Esophagus muscularis mucosa (tissue), 4 donors: Measurements from ENCODE around the gene CRYBB1.

Experiments
- CTCF ChIP-seq, 3 experiments: fragments of 200-600 bp in 2 of 3; fragments of 450-650 bp in 1 of 3; sonication (generic) in 2 of 3; IDR thresholded peaks; one replicate each; pipeline ENCODE4 v1.5.1; 2017 to 2019; ENCODE audit warnings: antibody characterized with exemption in 3 of 3, mild to moderate bottlenecking in 2 of 3, moderate library complexity in 1 of 3
- EP300 ChIP-seq: sonication (generic); formaldehyde crosslinking; IDR thresholded peaks from one replicate; pipeline ENCODE4 v1.6.1; 2017; ENCODE audit warnings: antibody characterized with exemption
- POLR2A ChIP-seq: fragments of 450-650 bp; IDR thresholded peaks from one replicate; pipeline ENCODE4 v1.6.1; 2017; ENCODE audit warnings: antibody characterized with exemption, moderate library complexity, mild to moderate bottlenecking, low read depth
- POLR2AphosphoS5 ChIP-seq, 2 donors: sonication (generic); formaldehyde crosslinking; IDR thresholded peaks; one replicate each; pipeline ENCODE4 v1.6.1; 2017; ENCODE audit warnings: antibody characterized with exemption in 2 of 2

GRCh38 chr22:26616650-26617049 lies 1.2 kb downstream of the CRYBB1 start:
- TF ChIP-seq POLR2A (no peak), CTCF (IDR thresholded peaks at IDR 0.05) (no peak), POLR2AphosphoS5 (IDR thresholded peaks at IDR 0.05) (no peak), EP300 (no peak)
